Activated CD8-positive, alpha-beta memory T cell treated with anti-CD3 and anti-CD28 coated beads, Interleukin-2, amount 50 U/mL, for 48 hours (primary cell): ENCODE results near the gene DUXB.

Experiments used
- DNase-seq: peaks from one replicate; pipeline ENCODE4 v3.0.0-alpha.2; 2020

The DUXB gene

DNA sequence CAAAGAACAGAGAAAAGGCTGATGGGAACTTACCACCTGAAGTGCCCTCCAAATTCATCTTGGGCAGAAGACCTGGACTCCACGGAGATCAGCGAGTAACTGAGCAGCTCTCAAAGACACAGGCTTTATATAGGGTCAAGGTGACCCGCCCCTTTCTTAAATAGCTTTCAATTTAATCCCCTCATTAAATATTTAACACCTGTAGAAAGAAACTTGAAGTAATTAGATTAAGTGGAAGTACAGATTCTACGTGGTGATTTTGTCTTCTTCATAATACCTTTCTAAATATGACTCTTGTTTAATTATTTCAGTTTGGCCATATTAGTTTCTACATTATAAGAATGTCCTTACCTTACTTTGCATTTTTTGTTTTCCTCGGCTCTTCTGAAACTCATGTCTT is at the start of gene DUXB:
Gene DUXB (minus strand): TSS at position 101 of the 400 bp plus-strand sequence. CDS start 43 bp downstream, at position 58.
- DNase-seq: no peak

DNA sequence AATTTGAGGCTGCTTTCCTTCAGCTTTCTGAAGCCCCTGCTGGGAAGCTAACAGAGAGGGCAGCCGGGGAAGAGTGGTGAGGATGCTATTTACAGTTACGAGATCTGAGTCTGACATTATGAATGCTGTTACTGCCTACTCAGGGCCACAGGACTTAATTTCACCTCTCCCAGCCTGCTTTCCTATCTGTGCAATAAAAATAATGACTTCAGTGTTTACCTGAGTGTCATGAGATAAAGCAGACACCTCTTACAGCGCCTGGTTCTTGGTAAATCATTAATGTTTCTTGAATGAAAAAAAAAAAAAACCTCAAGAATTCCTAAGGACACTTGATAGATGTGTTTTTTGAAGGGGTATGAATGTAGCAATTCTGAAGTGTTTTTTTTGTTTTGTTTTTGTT is 49.3 kb upstream of the DUXB start:
- DNase-seq: no peak

- no peak for DNase-seq
Observed at GRCh38 chr16:75746359-75746758, 45.1 kb upstream of the DUXB start.

- no peak for DNase-seq
Observed at GRCh38 chr16:75745823-75746222, 44.6 kb upstream of the DUXB start.

GRCh38 chr16:75745242-75745641 is 44.0 kb upstream of the DUXB start:
- DNase-seq: no peak

GRCh38 chr16:75742424-75743047 is 41.3 kb upstream of the DUXB start:
- no peak for DNase-seq

DNA sequence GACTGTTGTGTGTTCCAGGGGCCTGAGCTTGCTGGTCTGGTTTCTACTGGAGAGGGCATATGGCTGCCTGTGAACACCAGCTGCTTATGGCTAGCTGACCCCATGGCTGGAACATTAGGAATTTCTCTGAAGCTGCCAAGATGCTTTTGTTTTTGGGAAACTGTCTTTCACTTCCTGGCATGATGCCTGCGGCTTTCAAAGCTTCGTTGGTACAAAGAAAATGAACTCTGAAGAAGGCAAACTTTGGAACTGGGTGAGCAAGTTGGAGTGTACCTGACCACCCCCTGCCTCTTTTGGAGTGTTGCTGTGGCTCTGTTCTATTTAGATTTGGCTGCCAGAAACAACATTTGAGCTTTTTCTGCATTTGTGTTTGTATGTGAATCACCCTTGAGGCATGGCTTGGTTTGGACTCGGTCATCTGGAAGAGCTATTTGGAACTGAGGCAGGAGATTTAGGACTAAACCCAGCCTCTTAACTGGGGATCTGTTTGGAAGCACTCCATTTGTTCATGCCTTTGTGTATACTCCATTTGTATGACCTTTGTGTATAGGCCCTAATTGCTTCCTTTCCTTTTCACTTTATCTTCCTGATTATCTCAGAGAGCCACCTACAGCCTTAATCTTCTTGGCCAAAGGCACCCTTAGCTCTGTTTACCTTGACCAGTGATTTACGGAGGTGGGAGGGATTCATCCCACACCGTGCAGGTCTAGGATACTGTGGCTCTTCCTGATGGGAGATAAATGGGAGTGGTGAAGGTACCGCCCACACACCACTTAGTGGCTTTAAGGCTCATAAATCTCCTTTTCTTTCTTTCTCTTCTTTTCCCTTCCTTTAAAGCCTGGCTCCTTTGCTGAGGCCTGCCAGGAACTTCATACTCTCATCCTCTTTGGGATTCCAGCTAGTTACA is 32.3 kb upstream of the DUXB start:
- DNase-seq: no peak

GRCh38 chr16:75732871-75733270 is 31.6 kb upstream of the DUXB start:
- DNase-seq: no peak

- no peak for DNase-seq
Observed at GRCh38 chr16:75727221-75727620, 26.0 kb upstream of the DUXB start.

- DNase-seq: no peak
Observed at GRCh38 chr16:75726390-75726789, 25.1 kb upstream of the DUXB start, which contains the start of gene CPHXL. TSS of gene CPHXL (minus strand) at chr16:75726490. CDS start at chr16:75726442, 48 bp downstream.

DNA sequence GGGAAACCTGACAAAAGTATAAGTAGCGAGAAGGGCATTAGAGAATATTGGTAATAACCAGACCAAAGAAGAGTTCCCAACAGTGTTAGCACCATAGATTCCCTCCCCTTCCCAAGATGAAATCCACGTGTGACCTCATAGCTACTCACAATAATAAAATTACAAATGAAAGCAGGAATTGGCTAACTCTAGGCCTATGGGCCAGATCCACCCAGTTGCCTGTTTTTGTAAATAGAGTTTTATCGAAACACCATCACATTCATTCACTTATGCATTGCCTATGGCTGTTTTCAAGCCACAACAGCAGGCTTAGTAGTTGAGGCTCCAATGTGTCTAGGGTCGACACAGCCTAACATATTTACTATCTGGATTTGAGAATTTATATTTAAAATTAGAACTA is 17.2 kb upstream of the DUXB start:
- DNase-seq: no peak

DNA sequence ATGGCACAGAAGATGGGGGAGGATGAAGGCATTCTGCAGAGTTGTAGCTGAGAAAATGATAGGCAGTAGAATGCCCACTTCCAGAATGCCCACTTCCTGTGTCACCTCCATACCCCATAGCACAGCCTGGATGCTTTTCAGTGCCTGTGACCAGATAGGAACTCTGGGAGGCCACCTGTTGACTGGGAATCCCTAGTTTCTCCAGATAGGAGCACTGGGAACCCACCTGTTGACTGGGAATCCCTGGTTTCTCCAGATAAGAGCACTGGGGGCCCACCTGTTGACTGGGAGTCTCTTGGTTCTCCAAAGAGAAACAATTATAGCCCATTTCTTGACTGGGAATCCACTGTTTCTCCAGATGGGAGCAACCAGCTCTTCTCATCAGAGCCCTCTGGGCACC is 13.4 kb upstream of the DUXB start:
- no peak for DNase-seq

- DNase-seq: no peak
Observed at GRCh38 chr16:75710344-75710743, 9.1 kb upstream of the DUXB start.

DNA sequence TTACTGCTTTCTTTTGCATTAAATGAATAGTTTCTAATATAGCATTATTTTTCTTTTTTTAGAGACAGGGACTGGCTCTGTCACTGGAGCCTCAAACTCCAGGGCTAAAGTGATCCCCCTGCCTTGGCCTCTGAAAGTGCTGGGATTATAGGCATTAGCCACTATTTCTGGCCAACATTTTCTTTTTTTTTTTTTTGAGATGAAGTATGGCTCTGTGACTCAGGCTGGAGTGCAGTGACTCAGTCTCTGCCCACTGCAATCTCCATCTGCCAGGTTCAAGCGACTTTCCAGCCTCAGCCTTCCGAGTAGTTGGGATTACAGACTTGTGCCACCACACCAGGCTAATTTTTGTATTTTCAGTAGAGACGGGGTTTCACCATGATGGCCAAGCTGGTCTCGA is 2.0 kb upstream of the DUXB start:
- no peak for DNase-seq

DNA sequence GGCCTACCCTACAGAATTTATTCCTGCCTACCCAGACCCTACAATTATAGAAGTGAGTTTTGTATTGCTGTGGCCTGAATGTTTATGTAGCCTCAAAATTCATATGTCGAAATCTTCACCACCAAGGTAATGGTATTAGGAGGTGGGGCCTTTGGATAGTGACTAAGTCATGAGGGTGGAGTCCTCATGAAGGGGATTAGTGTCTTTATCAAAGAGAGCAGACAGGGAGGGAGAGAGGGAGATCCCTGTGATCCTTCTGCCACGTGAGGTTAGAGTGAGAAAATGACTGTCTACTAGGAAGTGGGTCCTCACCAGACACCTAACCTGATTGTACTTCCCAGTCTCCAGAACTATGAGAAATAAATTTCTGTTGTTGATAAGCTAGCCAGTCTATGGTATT is 981 bp upstream of the DUXB start:
- no peak for DNase-seq

GRCh38 chr16:75697571-75697970 is 3.7 kb downstream of the DUXB start:
- no peak for DNase-seq

GRCh38 chr16:75695708-75696107 is 5.6 kb downstream of the DUXB start:
- no peak for DNase-seq

- no peak for DNase-seq
Observed at GRCh38 chr16:75687361-75687760, 13.9 kb downstream of the DUXB start.

- no peak for DNase-seq
Observed at GRCh38 chr16:75682308-75682707, 19.0 kb downstream of the DUXB start.

DNA sequence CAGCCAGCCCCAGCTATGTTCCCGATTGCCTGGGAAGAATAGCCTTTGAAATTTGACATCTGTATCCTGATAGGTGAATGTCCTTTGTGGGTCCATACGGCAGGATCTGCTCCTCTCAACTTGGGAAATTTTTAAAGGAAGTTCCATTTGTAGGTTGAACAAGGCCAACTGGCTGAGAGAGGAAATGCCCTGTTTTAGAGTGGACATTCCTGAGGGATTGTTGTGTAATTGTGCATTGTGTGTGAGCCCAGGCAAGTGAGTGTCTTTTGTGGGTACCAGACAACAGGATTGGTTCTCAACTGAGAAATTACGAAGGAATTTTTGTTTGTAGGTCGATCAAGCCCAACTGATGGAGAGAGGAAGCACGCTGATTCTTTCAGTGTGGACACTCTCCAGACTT is 21.9 kb downstream of the DUXB start:
- DNase-seq: no peak

GRCh38 chr16:75676909-75677308 is 24.4 kb downstream of the DUXB start, which contains the start of gene CPHXL2:
TSS of gene CPHXL2 (minus strand) at chr16:75677009. CDS start at chr16:75676999, 10 bp downstream.
- DNase-seq: no peak

DNA sequence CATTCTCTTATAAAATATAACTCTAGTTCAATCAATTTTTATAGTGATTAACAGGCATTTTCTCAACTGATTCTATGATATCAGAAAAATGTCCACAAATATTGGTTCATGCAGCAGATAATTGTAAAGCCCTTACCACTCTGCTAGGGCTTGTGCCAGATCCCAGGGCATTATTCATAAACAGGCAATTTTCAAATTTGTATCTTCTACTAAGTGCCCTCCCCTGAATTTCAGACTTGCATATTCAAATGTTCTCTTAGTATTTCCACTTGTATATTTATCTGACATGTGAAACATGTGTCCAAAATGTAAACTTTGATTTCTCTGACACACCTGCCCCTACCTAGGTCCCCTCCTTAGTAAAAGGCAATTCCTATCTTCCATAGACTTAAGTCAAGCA is 33.8 kb downstream of the DUXB start:
- DNase-seq: no peak

GRCh38 chr16:75660726-75661302 is 40.4 kb downstream of the DUXB start:
- DNase-seq: no peak

GRCh38 chr16:75660321-75660720 is 40.9 kb downstream of the DUXB start:
- DNase-seq: no peak
